OCI-LY7 (cell line): Measurements from ENCODE around the gene SCG3. TPM values are rescaled to one million over a fixed set of nuclear protein-coding genes. Genes with fewer than 3 reads are reported as not detected.

ENCODE experiments used
- BruUV-seq: library from RNA; stranded (reverse); fragments of 400-500 nt; replicated peaks from 2 replicates; lab custom pipeline; 2021; lab: Mats Ljungman, UMichigan
- CTCF ChIA-PET: fragments of 300-600 bp; sonication (Branson Sonifier 250); formaldehyde crosslinking; loops from one replicate; lab custom pipeline; 2022; ENCODE audit warnings: antibody characterized with exemption; ENCODE audit not compliant: unreplicated experiment; lab: Charles Lee
- POLR2A ChIA-PET: fragments of 300-600 bp; sonication (Branson Sonifier 250); formaldehyde crosslinking; loops from one replicate; lab custom pipeline; 2022; ENCODE audit warnings: antibody characterized with exemption; lab: Charles Lee
- DNase-seq: peaks from one replicate; pipeline ENCODE4 v3.0.0-alpha.2; 2015; ENCODE audit warnings: low spot score
- H2AFZ ChIP-seq: fragments of 200-600 bp; sonication (generic), shearing (Covaris generic); 2 replicates; pipeline ENCODE4 v1.6.1; 2014; ENCODE audit warnings: mild to moderate bottlenecking, antibody characterized with exemption, low read length, moderate library complexity
- H3K27ac ChIP-seq: fragments of 200-600 bp; sonication (generic); 2 replicates; pipeline ENCODE4 v1.5.1; 2014; ENCODE audit warnings: mixed run types, low read depth, mild to moderate bottlenecking, moderate library complexity, low read length, inconsistent platforms; ENCODE audit not compliant: poor library complexity, severe bottlenecking
- H3K36me3 ChIP-seq: fragments of 200-600 bp; sonication (generic); 2 replicates; pipeline ENCODE4 v1.6.1; 2014; ENCODE audit warnings: mild to moderate bottlenecking, antibody characterized with exemption, low read length, moderate library complexity, mixed read lengths; ENCODE audit not compliant: insufficient read depth
- H3K4me1 ChIP-seq: fragments of 200-600 bp; sonication (generic); 2 replicates; pipeline ENCODE4 v1.5.1; 2014; ENCODE audit warnings: mild to moderate bottlenecking, low read length; ENCODE audit not compliant: insufficient read depth, poor library complexity, severe bottlenecking
- H3K4me2 ChIP-seq: fragments of 200-600 bp; sonication (generic); 2 replicates; pipeline ENCODE4 v1.6.1; 2014; ENCODE audit warnings: mild to moderate bottlenecking, low read length
- H3K4me3 ChIP-seq: fragments of 200-600 bp; sonication (generic); 2 replicates; pipeline ENCODE4 v1.5.1; 2014; ENCODE audit warnings: mild to moderate bottlenecking, low read depth, low read length; ENCODE audit not compliant: poor library complexity, severe bottlenecking
- H3K79me2 ChIP-seq: fragments of 200-600 bp; sonication (generic); 2 replicates; pipeline ENCODE4 v1.6.1; 2016; ENCODE audit warnings: low read depth, mild to moderate bottlenecking, low read length, moderate library complexity, mixed read lengths; ENCODE audit not compliant: insufficient read depth
- H3K9me2 ChIP-seq: fragments of 200-600 bp; sonication (generic); 2 replicates; pipeline ENCODE4 v1.6.1; 2016; ENCODE audit warnings: mild to moderate bottlenecking, low read length, mixed read lengths; ENCODE audit not compliant: insufficient read depth
- H3K9me3 ChIP-seq: fragments of 200-600 bp; sonication (generic); 2 replicates; pipeline ENCODE4 v1.6.1; 2014; ENCODE audit warnings: mild to moderate bottlenecking, mixed run types, low read length, mixed read lengths
- H4K20me1 ChIP-seq: fragments of 200-600 bp; sonication (generic); 2 replicates; pipeline ENCODE4 v1.6.1; 2014; ENCODE audit warnings: mild to moderate bottlenecking, antibody characterized with exemption, low read length, moderate library complexity, mixed read lengths; ENCODE audit not compliant: insufficient read depth
- CTCF ChIP-seq: fragments of 200-600 bp; sonication (generic); conservative IDR thresholded peaks from 2 replicates; pipeline ENCODE4 v1.5.1; 2014; ENCODE audit warnings: mild to moderate bottlenecking, antibody characterized with exemption, low read length, moderate library complexity, mixed read lengths
- EZH2phosphoT487 ChIP-seq: fragments of 200-600 bp; sonication (generic); IDR thresholded peaks from 2 replicates; pipeline ENCODE4 v1.6.1; 2018; ENCODE audit warnings: low read depth, borderline replicate concordance, mild to moderate bottlenecking, mixed run types, antibody characterized with exemption, low read length, moderate library complexity, mixed read lengths
- intact Hi-C: fragments of 100-400 bp; cut with micrococcal nuclease; formaldehyde crosslinking; loops from one replicate; pipeline ENCODE4 v1.10.0; 2022; ENCODE audit not compliant: unreplicated experiment
- total RNA-seq, 2 experiments: library from RNA; depleted of rRNA in 1 of 2; stranded (reverse); fragments of >200 nt in 1 of 2; shearing (Covaris generic) in 1 of 2; gene quantifications; 2 replicates each; pipeline ENCODE4 v1.2.3, GENCODE V29; 2014 to 2022

The SCG3 gene
- total RNA-seq, 2 experiments from 2014 or later, result not detected

DNA sequence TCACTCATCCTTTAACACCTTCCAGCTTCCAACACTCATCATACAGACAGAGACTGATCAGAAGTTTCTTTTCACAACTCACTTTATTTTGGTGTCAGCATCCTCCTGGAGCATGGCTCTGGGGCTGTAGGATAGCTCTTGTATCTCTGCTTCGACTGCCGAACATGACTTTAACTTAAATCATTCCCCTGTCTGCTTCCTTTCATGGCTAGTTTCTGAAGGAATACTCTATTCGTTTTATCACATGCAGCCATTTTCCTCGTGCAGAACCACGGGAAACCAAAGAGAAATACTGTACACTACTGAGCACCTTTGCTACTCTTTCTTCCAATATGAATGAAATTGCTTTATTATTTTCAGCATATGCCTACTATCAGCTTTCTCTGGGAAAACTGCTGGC, 68.0 kb downstream of the SCG3 start:
- POLR2A ChIA-PET, result no interaction called here
- H3K4me3 ChIP-seq, result no peak overlapping the region
- no peaks in the 10 kb centered on the region for H3K36me3 ChIP-seq
- no peaks in the 10 kb centered on the region for H4K20me1 ChIP-seq
- TF ChIP-seq CTCF (no peak), EZH2phosphoT487 (no peak)
- no peaks in the 10 kb centered on the region for H3K4me1 ChIP-seq
- no peak overlapping the region for H3K4me2 ChIP-seq
- H3K9me3 ChIP-seq, result no peaks in the 10 kb centered on the region
- H3K9me2 ChIP-seq, result no peaks in the 10 kb centered on the region
- no TSS peak for BruUV-seq
- intact Hi-C loops, result no loop called here
- CTCF ChIA-PET, result no interaction called here
- DNase-seq, result no peak
- no peaks in the 10 kb centered on the region for H3K79me2 ChIP-seq
- no peak overlapping the region for H3K27ac ChIP-seq
- no peak overlapping the region for H2AFZ ChIP-seq

GRCh38 chr15:51750186-51750585, 68.9 kb downstream of the SCG3 start:
- H3K9me2 ChIP-seq, result no peaks in the 10 kb centered on the region
- no peak overlapping the region for H3K4me3 ChIP-seq
- CTCF ChIA-PET, result no interaction called here
- TF ChIP-seq CTCF (no peak), EZH2phosphoT487 (0 out of 2 replicates have a peak, but pooled peaks have one; percentile 5)
- no peak overlapping the region for H2AFZ ChIP-seq
- no peaks in the 10 kb centered on the region for H3K4me1 ChIP-seq
- BruUV-seq, result no TSS peak
- DNase-seq, result no peak
- H3K27ac ChIP-seq, result no peak overlapping the region
- H3K79me2 ChIP-seq, result no peaks in the 10 kb centered on the region
- no peak overlapping the region for H3K4me2 ChIP-seq
- no peaks in the 10 kb centered on the region for H3K9me3 ChIP-seq
- no peaks in the 10 kb centered on the region for H3K36me3 ChIP-seq
- POLR2A ChIA-PET, result no interaction called here
- H4K20me1 ChIP-seq, result no peaks in the 10 kb centered on the region
- intact Hi-C loops, result no loop called here

DNA sequence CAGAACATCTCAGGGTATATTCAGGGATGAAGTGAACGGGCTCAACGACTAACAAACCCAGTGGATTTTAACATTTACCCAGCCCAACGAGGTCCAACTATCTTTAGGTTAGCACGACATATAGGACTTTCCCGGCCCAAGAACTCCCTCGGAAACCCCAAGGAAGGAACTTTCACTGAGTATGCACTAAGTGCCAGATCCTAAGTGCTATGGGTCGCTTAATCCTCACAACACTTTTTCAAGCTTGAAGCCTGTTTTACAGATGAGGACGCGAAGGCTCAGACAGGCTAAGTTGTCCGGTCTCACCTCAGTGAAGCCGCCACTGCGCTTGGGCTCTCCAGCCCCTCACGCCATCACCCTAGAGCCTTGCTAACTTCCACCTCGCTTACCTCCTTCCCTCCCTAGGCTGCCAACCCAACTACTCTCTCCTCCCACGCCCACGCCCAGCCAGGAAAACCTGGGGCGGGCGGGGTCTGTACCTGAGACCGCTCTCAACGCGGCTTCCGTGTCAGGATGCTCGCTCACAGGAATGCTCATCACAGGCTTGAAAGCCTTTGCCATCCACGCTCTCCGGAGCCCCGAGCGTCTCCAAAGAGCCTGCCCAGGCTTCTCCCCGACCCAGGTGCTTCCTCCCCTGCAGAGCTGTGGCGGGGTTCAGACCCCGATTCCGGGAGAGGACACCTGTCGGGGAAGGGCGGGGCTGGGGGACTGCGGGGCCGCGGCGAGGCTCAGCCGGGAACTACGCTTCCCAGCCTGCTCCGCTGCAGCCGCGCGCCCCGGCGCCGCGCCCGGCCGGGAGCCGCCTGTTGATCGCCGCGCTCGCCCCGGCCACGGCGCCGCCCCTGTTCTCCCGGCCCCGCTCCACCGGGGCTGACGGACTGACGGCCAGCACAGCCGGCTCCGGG, 69.7 kb downstream of the SCG3 start, which contains the start of gene TMOD2:
Gene TMOD2, plus strand, starts transcription at position 806 of the 905 bp plus-strand sequence. CDS start 14,845 bp downstream, outside the sequence.
- intact Hi-C loops, result no loop called here
- no TSS peak for BruUV-seq
- no peak within 1 kb of the TSS for H3K27ac ChIP-seq
- TF ChIP-seq EZH2phosphoT487, result no peak; the same call in 1 of the 2 replicates
- TF ChIP-seq CTCF, result no peak
- no peaks in the 10 kb centered on the region for H4K20me1 ChIP-seq
- H3K4me3 ChIP-seq, result peak within 1 kb of the TSS; percentile 33
- H3K9me3 ChIP-seq, result no peaks in the 10 kb centered on the region
- DNase-seq, result no peak
- H3K4me2 ChIP-seq, result peak within 1 kb of the TSS; percentile 52; the same call in 1 of the 2 replicates
- no peaks in the 10 kb centered on the region for H3K79me2 ChIP-seq
- POLR2A ChIA-PET, result interaction anchor here (0.6 kb wide), 1 partner anchor 755 kb away, joined by 3 read pairs; no protein-coding TSS in a partner anchor
- CTCF ChIA-PET, result no interaction called here
- H3K9me2 ChIP-seq, result no peaks in the 10 kb centered on the region
- no peak within 1 kb of the TSS for H2AFZ ChIP-seq
- no peaks in the 10 kb centered on the region for H3K36me3 ChIP-seq
- no peaks in the 10 kb centered on the region for H3K4me1 ChIP-seq
